K562 (cell line): Measurements from ENCODE around the gene IRF2BP1. TPM values are rescaled to one million over a fixed set of nuclear protein-coding genes. Genes with fewer than 3 reads are reported as not detected.

Experiments
- ATAC-seq: fragments of 200-7000 bp; cut with Tn5 transposase; 3 replicates; pipeline ENCODE4 v1.9.1; 2020; ENCODE audit warnings: moderate library complexity
- BruUV-seq: library from RNA; stranded (reverse); fragments of 400-500 nt; replicated peaks from 2 replicates; lab custom pipeline; 2021; lab: Mats Ljungman, UMichigan
- CTCF ChIA-PET: fragments of 300-600 bp; formaldehyde crosslinking; extraction: SDS; loops from one replicate; lab custom pipeline; 2021; ENCODE audit warnings: low intra/inter-chr PET ratio; lab: Yijun Ruan, JAX
- POLR2A ChIA-PET: fragments of 300-600, 350-650 bp; sonication (Branson Sonifier 250); formaldehyde crosslinking; extraction: SDS; loops from one replicate; lab custom pipeline; 2021; ENCODE audit warnings: antibody characterized with exemption, inconsistent platforms; lab: Yijun Ruan, JAX
- DNase-seq, 4 experiments: peaks; one replicate each; pipeline versions ENCODE4 v3.0.0 to v3.0.0-alpha.2; 2011 to 2018; ENCODE audit warnings: low spot score in 3 of 4, mixed read lengths in 3 of 4; ENCODE audit errors: extremely low read depth in 1 of 4
- FAIRE-seq: peaks from 2 replicates; lab custom pipeline; 2011; peaks lifted over from hg19 to GRCh38; lab: Jason Lieb, UNC
- H2AFZ ChIP-seq: 2 replicates; pipeline ENCODE4 v1.6.0; 2011; ENCODE audit warnings: low read depth, low read length, control low read depth, inconsistent platforms
- H3K27ac ChIP-seq: fragments of 200-600 bp; 3 replicates; pipeline ENCODE4 v1.8.0; 2011; ENCODE audit warnings: low read depth, mild to moderate bottlenecking, control low read depth, inconsistent platforms, low read length, moderate library complexity, mixed read lengths; ENCODE audit errors: extremely low read depth
- H3K27me3 ChIP-seq, 2 experiments: fragments of 300-600 bp in 1 of 2; 2 replicates in 1 of 2; 3 replicates in 1 of 2; pipeline versions ENCODE4 v1.6.0 to v1.8.0; 2011; ENCODE audit warnings: inconsistent platforms in 2 of 2, low read length in 2 of 2, mild to moderate bottlenecking in 1 of 2, mixed read lengths in 1 of 2, moderate library complexity in 1 of 2; ENCODE audit not compliant: control insufficient read depth in 2 of 2, insufficient read depth in 2 of 2
- H3K36me3 ChIP-seq: fragments of 300-600 bp; 3 replicates; pipeline ENCODE4 v1.8.0; 2011; ENCODE audit warnings: mild to moderate bottlenecking, low read length, inconsistent platforms; ENCODE audit not compliant: control insufficient read depth, insufficient read depth
- H3K4me1 ChIP-seq, 2 experiments: fragments of 200-600 bp in 1 of 2; replicated peaks in 1 of 2; 2 replicates in 1 of 2; 3 replicates in 1 of 2; pipeline versions ENCODE4 v1.5.1 to v1.8.0; 2011; ENCODE audit warnings: inconsistent platforms in 2 of 2, low read length in 2 of 2, mild to moderate bottlenecking in 1 of 2, mixed read lengths in 1 of 2, moderate library complexity in 1 of 2; ENCODE audit not compliant: control insufficient read depth in 2 of 2, insufficient read depth in 2 of 2
- H3K4me2 ChIP-seq: 2 replicates; pipeline ENCODE4 v1.6.1; 2011; ENCODE audit warnings: low read length, control low read depth, inconsistent platforms, mixed read lengths; ENCODE audit not compliant: insufficient read depth
- H3K4me3 ChIP-seq: fragments of 200-600 bp; sonication (generic), shearing (Covaris generic); 2 replicates; pipeline ENCODE4 v1.5.1; 2016; ENCODE audit warnings: control low read depth, inconsistent platforms
- H3K79me2 ChIP-seq: fragments of 200-600 bp; 3 replicates; pipeline ENCODE4 v1.8.0; 2011; ENCODE audit warnings: low read length, inconsistent platforms; ENCODE audit not compliant: control insufficient read depth, insufficient read depth
- H3K9ac ChIP-seq, 2 experiments: 2 replicates each; pipeline versions ENCODE4 v1.6.0 to v1.6.1; 2011; ENCODE audit warnings: low read depth in 2 of 2, low read length in 2 of 2, control low read depth in 1 of 2, inconsistent platforms in 1 of 2, mild to moderate bottlenecking in 1 of 2, mixed read lengths in 1 of 2; ENCODE audit not compliant: insufficient read depth in 1 of 2
- H3K9me1 ChIP-seq: one replicate; pipeline ENCODE4 v1.6.0; 2011; ENCODE audit warnings: inconsistent platforms, mild to moderate bottlenecking, low read length, moderate library complexity; ENCODE audit not compliant: control insufficient read depth, insufficient read depth
- H3K9me3 ChIP-seq: replicated peaks from 2 replicates; pipeline ENCODE4 v1.5.1; 2011; ENCODE audit warnings: low read depth, low read length, inconsistent platforms; ENCODE audit not compliant: control insufficient read depth, insufficient read depth
- H4K20me1 ChIP-seq: replicated peaks from 2 replicates; pipeline ENCODE4 v1.6.1; 2011; ENCODE audit warnings: low read length, inconsistent platforms, mixed read lengths; ENCODE audit not compliant: control insufficient read depth, insufficient read depth
- ARID1B ChIP-seq: fragments of 450-650 bp; IDR thresholded peaks from 2 replicates; pipeline ENCODE4 v1.6.1; 2016; ENCODE audit warnings: antibody characterized with exemption, mild to moderate bottlenecking, inconsistent platforms
- CREM ChIP-seq: IDR thresholded peaks from 2 replicates; pipeline ENCODE4 v1.6.1; 2014; ENCODE audit warnings: antibody characterized with exemption, low read depth
- HOXB6 ChIP-seq: fragments of 250-450 bp; sonication (Bioruptor Pico); IDR thresholded peaks from 2 replicates; pipeline ENCODE4 v1.5.1; 2022; ENCODE audit warnings: mild to moderate bottlenecking, borderline replicate concordance
- KDM1A ChIP-seq, 2 experiments: fragments of 450-650 bp; IDR thresholded peaks; 2 replicates each; pipeline ENCODE4 v1.6.1; 2016; ENCODE audit warnings: mild to moderate bottlenecking in 2 of 2
- PHF21A ChIP-seq: fragments of 450-650 bp; IDR thresholded peaks from 2 replicates; pipeline ENCODE4 v1.6.1; 2017; ENCODE audit warnings: low read depth, borderline replicate concordance
- SOX6 ChIP-seq: fragments of 450-650 bp; IDR thresholded peaks from 2 replicates; pipeline ENCODE4 v1.6.1; 2014; ENCODE audit warnings: mild to moderate bottlenecking
- ZNF212 ChIP-seq: fragments of 450-650 bp; formaldehyde crosslinking; IDR thresholded peaks from 2 replicates; pipeline ENCODE4 v1.4.0; 2020; ENCODE audit warnings: mild to moderate bottlenecking
- ZNF384 ChIP-seq: IDR thresholded peaks from 2 replicates; pipeline ENCODE4 v1.6.1; 2012; ENCODE audit warnings: low read depth, low read length, improper control_type of control experiment
- WGBS: fragments of 100-300 bp; shearing (Covaris generic); methylation state at CpG from one replicate; pipeline ENCODE4 v1.1.6; 2016; ENCODE audit warnings: low coverage, mixed read lengths; ENCODE audit not compliant: insufficient coverage; ENCODE audit errors: missing lambda C conversion rate; 5-methylcytosine and 5-hydroxymethylcytosine counted together
- in situ Hi-C: fragments of 300-500 bp; cut with MboI; formaldehyde crosslinking; loops from 4 replicates; pipeline ENCODE4 v1.15.0; 2018; ENCODE audit warnings: inconsistent platforms, mixed read lengths
- intact Hi-C: fragments of 100-400 bp; cut with micrococcal nuclease; formaldehyde crosslinking; loops from 2 replicates; pipeline ENCODE4 v1.14.2; 2022
- polyA plus RNA-seq, 8 experiments: library from polyadenylated mRNA; depleted of rRNA in 4 of 8; stranded (reverse) in 5 of 8; unstranded in 3 of 8; fragments of >200 nt; fragmentation: Nextera tagmentation in 2 of 8; fragmentation: Illumina TruSeq in 1 of 8; extraction: Ambion mirVana in 2 of 8; extraction: Trizol in 1 of 8; gene quantifications; 2 replicates each; pipeline versions ENCODE4 v1.2.1 to v1.2.3, GENCODE V29; 2011 to 2014; ENCODE audit warnings: inconsistent platforms in 1 of 8, missing spikeins in 1 of 8
- total RNA-seq, 7 experiments: library from RNA; depleted of rRNA in 6 of 7; stranded (reverse); fragments of >200 nt in 6 of 7; fragmentation: Illumina TruSeq in 2 of 7; extraction: Trizol in 2 of 7; gene quantifications; 2 replicates each; pipeline versions ENCODE4 v1.2.1 to v1.2.3, GENCODE V29; 2011 to 2021; ENCODE audit warnings: low replicate concordance in 1 of 7
- TF ChIP-seq, protein P1 (sequence below), 2 experiments: fragments of 450-650 bp; formaldehyde crosslinking in 1 of 2; IDR thresholded peaks; 2 replicates each; pipeline versions ENCODE4 v1.4.0 to v1.6.1; 2014 to 2020; ENCODE audit warnings: mild to moderate bottlenecking in 2 of 2, borderline replicate concordance in 1 of 2, low read depth in 1 of 2

The IRF2BP1 gene
- total and polyA plus RNA-seq, 9 of the 15 experiments (the other 6 are each of a cell fraction or from before 2014, with no cell fraction given) = 0.61 to 35.9 (median 3.5) TPM

- TF ChIP-seq KDM1A (IDR thresholded peaks at IDR 0.05) = peak in 1 of 2 experiments; percentile 24; a peak in 1 of 4 replicates
- TF ChIP-seq SOX6 = 0 out of 2 replicates have a peak, but pooled peaks have one; percentile 14
- TF ChIP-seq PHF21A = no peak
These were observed 3.4 kb upstream of the IRF2BP1 start (continued) for GRCh38 chr19:45889210-45889885.

- POLR2A ChIA-PET = interaction anchor here (0.6 to 2.0 kb wide), 2 partner anchors 14 to 524 kb away, joined by 3 to 4 read pairs; no protein-coding TSS in a partner anchor
- intact Hi-C loops = no loop called here
- WGBS = 19% methylated on average over 10 of the region's 10 CpGs
- TF ChIP-seq ARID1B = peak; percentile 75
- TF ChIP-seq ZNF212 (CRISPR knock-in tag) = no peak
- TF ChIP-seq ZNF384 = peak; percentile 37; the same call in 1 of the 2 replicates
- peak; percentile 88 for TF ChIP-seq CREM
- TF ChIP-seq, protein P1, sequence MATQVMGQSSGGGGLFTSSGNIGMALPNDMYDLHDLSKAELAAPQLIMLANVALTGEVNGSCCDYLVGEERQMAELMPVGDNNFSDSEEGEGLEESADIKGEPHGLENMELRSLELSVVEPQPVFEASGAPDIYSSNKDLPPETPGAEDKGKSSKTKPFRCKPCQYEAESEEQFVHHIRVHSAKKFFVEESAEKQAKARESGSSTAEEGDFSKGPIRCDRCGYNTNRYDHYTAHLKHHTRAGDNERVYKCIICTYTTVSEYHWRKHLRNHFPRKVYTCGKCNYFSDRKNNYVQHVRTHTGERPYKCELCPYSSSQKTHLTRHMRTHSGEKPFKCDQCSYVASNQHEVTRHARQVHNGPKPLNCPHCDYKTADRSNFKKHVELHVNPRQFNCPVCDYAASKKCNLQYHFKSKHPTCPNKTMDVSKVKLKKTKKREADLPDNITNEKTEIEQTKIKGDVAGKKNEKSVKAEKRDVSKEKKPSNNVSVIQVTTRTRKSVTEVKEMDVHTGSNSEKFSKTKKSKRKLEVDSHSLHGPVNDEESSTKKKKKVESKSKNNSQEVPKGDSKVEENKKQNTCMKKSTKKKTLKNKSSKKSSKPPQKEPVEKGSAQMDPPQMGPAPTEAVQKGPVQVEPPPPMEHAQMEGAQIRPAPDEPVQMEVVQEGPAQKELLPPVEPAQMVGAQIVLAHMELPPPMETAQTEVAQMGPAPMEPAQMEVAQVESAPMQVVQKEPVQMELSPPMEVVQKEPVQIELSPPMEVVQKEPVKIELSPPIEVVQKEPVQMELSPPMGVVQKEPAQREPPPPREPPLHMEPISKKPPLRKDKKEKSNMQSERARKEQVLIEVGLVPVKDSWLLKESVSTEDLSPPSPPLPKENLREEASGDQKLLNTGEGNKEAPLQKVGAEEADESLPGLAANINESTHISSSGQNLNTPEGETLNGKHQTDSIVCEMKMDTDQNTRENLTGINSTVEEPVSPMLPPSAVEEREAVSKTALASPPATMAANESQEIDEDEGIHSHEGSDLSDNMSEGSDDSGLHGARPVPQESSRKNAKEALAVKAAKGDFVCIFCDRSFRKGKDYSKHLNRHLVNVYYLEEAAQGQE (IDR thresholded peaks at IDR 0.05; ENCODE audit: borderline replicate concordance) = peak; percentile 45; the same call in 1 of the 2 replicates
- TF ChIP-seq, protein P1 (CRISPR knock-in tag; IDR thresholded peaks at IDR 0.05; ENCODE audit: low read depth) = no peak
- 0 out of 2 replicates have a peak, but pooled peaks have one; percentile 1 for TF ChIP-seq HOXB6 (CRISPR knock-in tag)
These were observed 1.3 kb upstream of the IRF2BP1 start for GRCh38 chr19:45887200-45887710.

More at GRCh38 chr19:45887200-45887710, 1.3 kb upstream of the IRF2BP1 start:
- Histone ChIP-seq H3K27me3 (no peaks in the 10 kb centered on the region), H3K9ac (peak overlapping the region; percentile 80 to 97), H3K27ac (peak overlapping the region; percentile 94), H3K9me1 (no peaks in the 10 kb centered on the region), H3K79me2 (peaks cover 25% of the 10 kb centered on the region), H4K20me1 (no peaks in the 10 kb centered on the region), H3K4me2 (peak overlapping the region; percentile 87), H3K36me3 (peaks cover 13% of the 10 kb centered on the region; the same call in 1 of the 3 replicates), H3K4me1 (peaks cover 32 to 57% of the 10 kb centered on the region in 2 experiments; a peak in 4 of 5 replicates), H3K9me3 (no peaks in the 10 kb centered on the region), H2AFZ (peak overlapping the region; percentile 93), H3K4me3 (peak overlapping the region; percentile 58)
- no peak for DNase-seq
- in situ Hi-C loops = no loop called here
- TSS peak; percentile 89 for BruUV-seq
- FAIRE-seq = no peak
- ATAC-seq = no peak
- CTCF ChIA-PET = interaction anchor here (2.6 kb wide), 1 partner anchor 23 kb away, joined by 14 read pairs; the partner anchor contains the start of genes FOXA3 and SYMPK
